NCI-H2081 (cell line): Measurements from ENCODE around the gene TUT7.

ENCODE experiments used
- DNase-seq, 2 experiments: peaks; one replicate each; lab custom pipeline; 2025; lab: John Stamatoyannopoulos, UW

Gene TUT7

GRCh38 chr9:86259557-86259956, 94.7 kb downstream of the TUT7 start, which contains the start of gene C9orf153:
C9orf153 (minus strand) TSS chr9:86259657; CDS start chr9:86229603, 30,054 bp downstream.
- DNase-seq = no peak

- no peak for DNase-seq
These were observed 96.8 kb downstream of the TUT7 start for GRCh38 chr9:86257391-86257790.

GRCh38 chr9:86256653-86257052, 97.6 kb downstream of the TUT7 start:
- DNase-seq = no peak

GRCh38 chr9:86253577-86253976, 100.6 kb downstream of the TUT7 start:
- DNase-seq = no peak

GRCh38 chr9:86252870-86253269, 101.3 kb downstream of the TUT7 start:
- no peak for DNase-seq

- no peak for DNase-seq
These were observed 104.1 kb downstream of the TUT7 start for GRCh38 chr9:86250123-86250522.

GRCh38 chr9:86248746-86249145, 105.5 kb downstream of the TUT7 start:
- DNase-seq = no peak

GRCh38 chr9:86246752-86247161, 107.5 kb downstream of the TUT7 start:
- DNase-seq = no peak

GRCh38 chr9:86242071-86242470, 112.1 kb downstream of the TUT7 start:
- DNase-seq = no peak

- no peak for DNase-seq
These were observed 113.0 kb downstream of the TUT7 start for GRCh38 chr9:86241216-86241615.

- DNase-seq = no peak
These were observed 115.1 kb downstream of the TUT7 start for GRCh38 chr9:86238861-86239770.
